ENCODE measurements around the gene PGPEP1.

GRCh38 chr19:18412610-18413239 is 72.3 kb downstream of the PGPEP1 start:
- TF ChIP-seq ZNF384 (IDR thresholded peaks at IDR 0.05) (no peak), FOXA1 (IDR thresholded peaks at IDR 0.05) (no peak), ARNT (IDR thresholded peaks at IDR 0.05) (no peak), TARDBP (IDR thresholded peaks at IDR 0.05) (no peak), SP1 (IDR thresholded peaks at IDR 0.05) (no peak), ELF4 (IDR thresholded peaks at IDR 0.05) (no peak), FOXK2 (IDR thresholded peaks at IDR 0.05) (no peak), FOXM1 (IDR thresholded peaks at IDR 0.05; ENCODE audit: borderline replicate concordance) (no peak), BHLHE40 (IDR thresholded peaks at IDR 0.05; ENCODE audit: borderline replicate concordance) (no peak), SUZ12 (IDR thresholded peaks at IDR 0.05) (no peak), L3MBTL2 (conservative IDR thresholded peaks at IDR 0.05) (no peak), HDGF (IDR thresholded peaks at IDR 0.05; ENCODE audit: borderline replicate concordance) (no peak), PKNOX1 (IDR thresholded peaks at IDR 0.05) (no peak)

Data from HEK293T (cell line).